Measurements from ENCODE around the gene TPRN.

TPRN gene

DNA sequence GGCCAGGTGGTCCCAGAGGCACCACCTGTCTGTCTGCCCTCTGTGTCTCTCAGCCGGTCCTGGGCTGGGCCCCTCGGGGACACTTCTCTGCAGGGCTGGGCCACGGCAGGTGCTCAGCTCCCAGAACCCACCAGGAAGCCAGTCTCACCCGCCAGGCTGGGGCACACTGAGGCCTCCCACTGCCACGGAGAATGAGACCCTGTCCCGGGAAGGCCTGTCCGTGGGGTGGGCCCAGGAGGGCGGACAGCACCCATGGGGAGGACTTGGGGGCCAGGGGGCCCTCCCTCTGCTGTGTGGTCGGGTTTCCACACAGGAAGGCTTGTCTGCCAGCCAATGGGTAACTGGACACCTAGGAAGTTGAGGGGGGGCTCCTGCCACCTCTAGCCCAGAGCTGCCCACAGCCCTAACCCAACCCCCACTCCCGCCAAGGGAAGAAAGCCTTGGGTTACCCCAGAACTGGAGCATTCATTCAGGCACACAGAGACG lies 36.4 kb upstream of the TPRN start:
- Histone ChIP-seq H3K27me3 (ENCODE audit: insufficient read depth, low read length, poor library complexity, severe bottlenecking) (no peaks in the 10 kb centered on the region), H3K9me3 (ENCODE audit: insufficient read depth, low read depth, low read length) (no peaks in the 10 kb centered on the region), H3K4me1 (ENCODE audit: insufficient read depth, low read length, poor library complexity, severe bottlenecking) (peaks cover 25% of the 10 kb centered on the region), H3K9ac (ENCODE audit: low read depth, low read length, poor library complexity, severe bottlenecking) (peak overlapping the region; percentile 55), H2AFZ (ENCODE audit: low read length) (no peak overlapping the region), H3K9me2 (replicated peaks; ENCODE audit: low read depth, low read length) (no peaks in the 10 kb centered on the region), H4K20me1 (ENCODE audit: insufficient read depth, low read length, poor library complexity, severe bottlenecking) (peaks cover 4% of the 10 kb centered on the region), H3K79me2 (ENCODE audit: insufficient read depth, low read length) (peaks cover 30% of the 10 kb centered on the region), H3K4me2 (ENCODE audit: low read depth, low read length, poor library complexity, severe bottlenecking) (peak overlapping the region; percentile 75), H3F3A (ENCODE audit: low read depth) (0 out of 2 replicates have a peak, but pooled peaks cover 6% of the 10 kb centered on the region), H3K4me3 (ENCODE audit: low read length, poor library complexity, severe bottlenecking) (peak overlapping the region; percentile 57), H3K36me3 (ENCODE audit: insufficient read depth, low read length) (peaks cover 2% of the 10 kb centered on the region; the same call in 1 of the 2 replicates)
- TF ChIP-seq EZH2phosphoT487 (IDR thresholded peaks at IDR 0.05; ENCODE audit: borderline replicate concordance), result no peak
- TF ChIP-seq, protein P1, sequence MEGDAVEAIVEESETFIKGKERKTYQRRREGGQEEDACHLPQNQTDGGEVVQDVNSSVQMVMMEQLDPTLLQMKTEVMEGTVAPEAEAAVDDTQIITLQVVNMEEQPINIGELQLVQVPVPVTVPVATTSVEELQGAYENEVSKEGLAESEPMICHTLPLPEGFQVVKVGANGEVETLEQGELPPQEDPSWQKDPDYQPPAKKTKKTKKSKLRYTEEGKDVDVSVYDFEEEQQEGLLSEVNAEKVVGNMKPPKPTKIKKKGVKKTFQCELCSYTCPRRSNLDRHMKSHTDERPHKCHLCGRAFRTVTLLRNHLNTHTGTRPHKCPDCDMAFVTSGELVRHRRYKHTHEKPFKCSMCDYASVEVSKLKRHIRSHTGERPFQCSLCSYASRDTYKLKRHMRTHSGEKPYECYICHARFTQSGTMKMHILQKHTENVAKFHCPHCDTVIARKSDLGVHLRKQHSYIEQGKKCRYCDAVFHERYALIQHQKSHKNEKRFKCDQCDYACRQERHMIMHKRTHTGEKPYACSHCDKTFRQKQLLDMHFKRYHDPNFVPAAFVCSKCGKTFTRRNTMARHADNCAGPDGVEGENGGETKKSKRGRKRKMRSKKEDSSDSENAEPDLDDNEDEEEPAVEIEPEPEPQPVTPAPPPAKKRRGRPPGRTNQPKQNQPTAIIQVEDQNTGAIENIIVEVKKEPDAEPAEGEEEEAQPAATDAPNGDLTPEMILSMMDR (conservative IDR thresholded peaks at IDR 0.05; ENCODE audit: low read length), result no peak

DNA sequence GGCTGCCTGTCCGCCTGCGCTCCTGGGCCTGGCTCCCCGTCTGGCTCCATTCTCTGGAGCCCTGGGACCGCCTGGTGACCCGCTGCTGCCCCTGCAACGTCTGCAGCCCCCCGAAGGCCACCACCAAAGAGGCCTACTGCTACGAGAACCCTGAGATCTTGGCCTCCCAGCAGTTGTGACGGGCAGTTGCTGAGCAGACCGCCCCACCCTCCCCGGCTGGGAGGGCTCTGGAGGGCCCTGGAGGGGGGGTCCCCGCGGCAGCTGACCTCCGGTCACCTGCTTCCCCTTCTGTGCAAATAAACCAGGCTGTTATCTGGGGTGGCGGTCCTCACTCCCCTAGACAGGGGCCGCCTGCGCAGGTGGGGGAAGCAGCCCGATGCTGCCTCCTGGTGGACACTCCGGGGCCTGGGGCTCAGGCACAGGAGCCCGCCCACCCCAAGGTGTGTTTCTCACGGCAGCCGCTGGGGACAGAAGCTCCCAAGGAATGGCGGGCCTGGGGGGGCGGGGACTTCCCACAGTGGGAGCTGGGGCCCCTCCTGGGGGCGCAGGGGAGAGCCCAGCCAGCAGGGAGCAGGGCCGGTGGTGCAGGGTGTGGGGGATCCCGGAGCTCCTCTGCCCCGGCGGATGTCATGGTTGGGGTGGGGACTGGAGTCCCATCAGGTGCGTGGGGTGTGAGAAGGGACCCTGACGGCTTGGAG lies 35.8 kb upstream of the TPRN start:
- H3K4me2 ChIP-seq (ENCODE audit: low read depth, low read length, poor library complexity, severe bottlenecking), result peak overlapping the region; percentile 75
- peak overlapping the region; percentile 55 for H3K9ac ChIP-seq (ENCODE audit: low read depth, low read length, poor library complexity, severe bottlenecking)
- 0 out of 2 replicates have a peak, but pooled peaks cover 6% of the 10 kb centered on the region for H3F3A ChIP-seq (ENCODE audit: low read depth)
- no peaks in the 10 kb centered on the region for H3K9me2 ChIP-seq (replicated peaks; ENCODE audit: low read depth, low read length)
- no peak overlapping the region for H2AFZ ChIP-seq (ENCODE audit: low read length)
- no peaks in the 10 kb centered on the region for H3K27me3 ChIP-seq (ENCODE audit: insufficient read depth, low read length, poor library complexity, severe bottlenecking)
- H3K36me3 ChIP-seq (ENCODE audit: insufficient read depth, low read length), result no peaks in the 10 kb centered on the region
- TF ChIP-seq, protein P1 (conservative IDR thresholded peaks at IDR 0.05; ENCODE audit: low read length), result peak; percentile 96
- TF ChIP-seq EZH2phosphoT487 (IDR thresholded peaks at IDR 0.05; ENCODE audit: borderline replicate concordance), result no peak
- peaks cover 25% of the 10 kb centered on the region; the same call in 1 of the 2 replicates for H3K79me2 ChIP-seq (ENCODE audit: insufficient read depth, low read length)
- H3K4me3 ChIP-seq (ENCODE audit: low read length, poor library complexity, severe bottlenecking), result peak overlapping the region; percentile 57
- H3K4me1 ChIP-seq (ENCODE audit: insufficient read depth, low read length, poor library complexity, severe bottlenecking), result peaks cover 25% of the 10 kb centered on the region
- no peaks in the 10 kb centered on the region for H4K20me1 ChIP-seq (ENCODE audit: insufficient read depth, low read length, poor library complexity, severe bottlenecking)
- H3K9me3 ChIP-seq (ENCODE audit: insufficient read depth, low read depth, low read length), result no peaks in the 10 kb centered on the region

GRCh38 chr9:137235424-137236237 lies 35.1 kb upstream of the TPRN start:
- peak overlapping the region; percentile 75 for H3K4me2 ChIP-seq (ENCODE audit: low read depth, low read length, poor library complexity, severe bottlenecking)
- H3K4me3 ChIP-seq (ENCODE audit: low read length, poor library complexity, severe bottlenecking), result no peak overlapping the region
- no peak overlapping the region for H2AFZ ChIP-seq (ENCODE audit: low read length)
- H3K9me2 ChIP-seq (replicated peaks; ENCODE audit: low read depth, low read length), result no peaks in the 10 kb centered on the region
- 0 out of 2 replicates have a peak, but pooled peaks cover 6% of the 10 kb centered on the region for H3F3A ChIP-seq (ENCODE audit: low read depth)
- H3K36me3 ChIP-seq (ENCODE audit: insufficient read depth, low read length), result no peaks in the 10 kb centered on the region
- TF ChIP-seq EZH2phosphoT487 (IDR thresholded peaks at IDR 0.05; ENCODE audit: borderline replicate concordance), result no peak
- TF ChIP-seq, protein P1 (conservative IDR thresholded peaks at IDR 0.05; ENCODE audit: low read length), result no peak
- peaks cover 25% of the 10 kb centered on the region for H3K4me1 ChIP-seq (ENCODE audit: insufficient read depth, low read length, poor library complexity, severe bottlenecking)
- H4K20me1 ChIP-seq (ENCODE audit: insufficient read depth, low read length, poor library complexity, severe bottlenecking), result no peaks in the 10 kb centered on the region
- no peaks in the 10 kb centered on the region for H3K9me3 ChIP-seq (ENCODE audit: insufficient read depth, low read depth, low read length)
- no peaks in the 10 kb centered on the region for H3K27me3 ChIP-seq (ENCODE audit: insufficient read depth, low read length, poor library complexity, severe bottlenecking)
- H3K9ac ChIP-seq (ENCODE audit: low read depth, low read length, poor library complexity, severe bottlenecking), result peak overlapping the region; percentile 38
- H3K79me2 ChIP-seq (ENCODE audit: insufficient read depth, low read length), result peaks cover 25% of the 10 kb centered on the region; the same call in 1 of the 2 replicates

All from Loucy (cell line).